ENCODE measurements around the gene SPPL2B. TPM values are rescaled to one million over a fixed set of nuclear protein-coding genes. Genes with fewer than 3 reads are reported as not detected.
A peak's percentile ranks its signal among the peaks of the same experiment; 100 is the strongest.

The SPPL2B gene
- total RNA-seq, 1 donor from 2014 or later = 142 TPM

DNA sequence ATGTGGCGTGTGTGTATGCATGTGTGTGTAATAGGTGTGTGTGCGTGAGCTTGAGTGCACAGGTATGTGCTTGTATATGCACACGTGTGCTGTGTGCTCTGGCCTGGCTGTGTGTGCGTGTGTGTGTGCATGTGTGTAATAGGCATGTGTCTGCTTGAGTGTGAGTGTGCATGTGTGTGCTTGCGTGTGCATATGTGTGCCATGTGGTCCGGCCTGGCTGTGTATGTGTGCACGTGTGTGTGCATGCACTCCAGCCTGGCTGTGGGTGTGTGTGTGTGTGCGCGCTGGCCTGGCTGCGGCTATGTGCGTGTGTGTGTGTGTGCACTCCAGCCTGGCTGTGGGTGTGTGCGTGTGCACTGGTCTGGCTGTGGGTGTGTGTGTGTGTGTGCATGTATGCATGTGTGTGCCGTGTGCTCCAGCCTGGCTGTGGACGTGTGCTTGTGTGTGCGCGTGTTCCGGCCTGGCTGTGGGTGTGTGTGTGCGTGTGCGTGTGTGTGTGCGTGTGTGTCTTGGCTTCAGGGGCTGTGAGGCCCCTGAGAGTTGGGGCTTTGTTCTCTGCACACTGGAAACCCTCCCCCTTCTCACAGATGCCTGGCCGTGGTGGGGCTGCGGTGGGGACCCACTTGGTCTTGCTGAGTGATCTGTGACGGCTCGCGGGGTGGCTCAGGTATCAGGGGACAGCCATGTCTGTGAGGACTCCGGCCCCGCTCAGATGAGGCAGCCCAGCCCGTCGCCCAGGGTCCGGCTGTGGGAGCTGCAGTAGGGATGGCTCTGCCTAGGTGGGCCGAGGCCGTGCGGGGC is 8.2 kb downstream of the SPPL2B start:
- ChIA-PET CTCF (no interaction called here), POLR2A (interaction anchor here (0.5 to 1.0 kb wide), 2 partner anchors 48 to 100 kb away, joined by 3 to 4 read pairs; no protein-coding TSS in a partner anchor)
- Mint-ChIP-seq H3K36me3 (ENCODE audit: low read depth) (peaks cover 33% of the 10 kb centered on the region), H3K9me3 (no peaks in the 10 kb centered on the region), H3K4me3 (no peak overlapping the region), H3K27ac (peak overlapping the region; percentile 16), H3K4me1 (peaks cover 34% of the 10 kb centered on the region), H3K27me3 (no peaks in the 10 kb centered on the region)
- intact Hi-C loops (cut with micrococcal nuclease) = no loop called here
- TF ChIP-seq, protein P1, sequence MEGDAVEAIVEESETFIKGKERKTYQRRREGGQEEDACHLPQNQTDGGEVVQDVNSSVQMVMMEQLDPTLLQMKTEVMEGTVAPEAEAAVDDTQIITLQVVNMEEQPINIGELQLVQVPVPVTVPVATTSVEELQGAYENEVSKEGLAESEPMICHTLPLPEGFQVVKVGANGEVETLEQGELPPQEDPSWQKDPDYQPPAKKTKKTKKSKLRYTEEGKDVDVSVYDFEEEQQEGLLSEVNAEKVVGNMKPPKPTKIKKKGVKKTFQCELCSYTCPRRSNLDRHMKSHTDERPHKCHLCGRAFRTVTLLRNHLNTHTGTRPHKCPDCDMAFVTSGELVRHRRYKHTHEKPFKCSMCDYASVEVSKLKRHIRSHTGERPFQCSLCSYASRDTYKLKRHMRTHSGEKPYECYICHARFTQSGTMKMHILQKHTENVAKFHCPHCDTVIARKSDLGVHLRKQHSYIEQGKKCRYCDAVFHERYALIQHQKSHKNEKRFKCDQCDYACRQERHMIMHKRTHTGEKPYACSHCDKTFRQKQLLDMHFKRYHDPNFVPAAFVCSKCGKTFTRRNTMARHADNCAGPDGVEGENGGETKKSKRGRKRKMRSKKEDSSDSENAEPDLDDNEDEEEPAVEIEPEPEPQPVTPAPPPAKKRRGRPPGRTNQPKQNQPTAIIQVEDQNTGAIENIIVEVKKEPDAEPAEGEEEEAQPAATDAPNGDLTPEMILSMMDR (IDR thresholded peaks at IDR 0.05) = no peak
- ATAC-seq (ENCODE audit: low read depth) = no peak
- no peak for DNase-seq

DNA sequence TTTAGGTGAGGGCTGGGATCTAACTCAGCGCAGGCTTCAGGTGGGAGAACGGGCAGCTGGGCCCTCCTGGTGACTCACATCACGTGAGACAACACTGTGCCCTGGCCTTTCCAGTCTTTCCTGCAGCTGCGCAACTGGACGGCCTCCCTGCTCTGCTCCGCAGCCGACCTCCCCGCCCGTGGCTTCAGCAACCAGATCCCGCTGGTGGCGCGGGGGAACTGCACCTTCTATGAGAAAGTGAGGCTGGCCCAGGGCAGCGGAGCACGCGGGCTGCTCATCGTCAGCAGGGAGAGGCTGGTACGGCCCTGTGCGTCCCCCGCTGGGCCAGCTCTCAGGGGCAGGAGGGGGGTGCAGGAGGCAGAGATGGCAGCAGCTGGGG is 8.8 kb downstream of the SPPL2B start:
- Mint-ChIP-seq H3K27me3 (no peaks in the 10 kb centered on the region), H3K27ac (no peak overlapping the region), H3K36me3 (ENCODE audit: low read depth) (peaks cover 33% of the 10 kb centered on the region), H3K9me3 (no peaks in the 10 kb centered on the region), H3K4me3 (no peak overlapping the region), H3K4me1 (peaks cover 28% of the 10 kb centered on the region)
- ATAC-seq (ENCODE audit: low read depth) (no peak), DNase-seq (no peak)
- intact Hi-C loops (cut with micrococcal nuclease) = no loop called here
- TF ChIP-seq, protein P1 (IDR thresholded peaks at IDR 0.05) = no peak
- POLR2A ChIA-PET = interaction anchor here (1.0 kb wide), 1 partner anchor 49 kb away, joined by 3 read pairs; no protein-coding TSS in a partner anchor
- CTCF ChIA-PET = no interaction called here

DNA sequence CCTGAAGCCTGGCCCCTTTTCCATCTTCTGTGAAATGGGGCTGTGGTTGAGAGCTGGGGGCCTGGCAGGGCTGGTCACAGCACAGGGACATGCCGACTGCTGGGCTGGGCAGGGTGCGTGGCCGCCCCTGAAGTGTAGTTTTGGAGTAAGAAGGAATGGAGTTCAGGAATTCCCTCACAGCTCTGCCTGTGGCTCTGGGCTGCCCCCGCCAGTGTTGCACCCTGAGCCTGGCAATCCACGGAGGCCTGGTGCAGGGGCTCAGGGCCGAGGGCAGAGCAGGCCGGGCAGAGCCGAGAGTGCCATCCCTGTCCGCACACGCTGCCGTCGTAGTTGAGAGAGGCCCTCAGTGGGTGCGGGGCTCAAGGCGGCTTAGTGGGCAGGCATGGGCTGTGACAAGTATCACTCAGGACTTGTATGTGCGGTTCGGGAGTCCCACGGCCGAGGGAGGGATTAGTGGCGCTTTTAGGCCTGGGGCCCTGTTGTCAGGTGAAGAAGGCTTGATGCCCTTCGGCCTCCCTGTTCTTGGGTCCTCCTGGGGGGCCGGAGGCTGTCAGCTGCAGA is 9.7 kb downstream of the SPPL2B start:
- TF ChIP-seq, protein P1 (IDR thresholded peaks at IDR 0.05) = no peak
- ChIA-PET POLR2A (interaction anchor here (0.6 kb wide), 1 partner anchor 55 kb away, joined by 3 read pairs; no protein-coding TSS in a partner anchor), CTCF (no interaction called here)
- Mint-ChIP-seq H3K36me3 (ENCODE audit: low read depth) (peaks cover 33% of the 10 kb centered on the region), H3K9me3 (no peaks in the 10 kb centered on the region), H3K4me3 (no peak overlapping the region), H3K27me3 (no peaks in the 10 kb centered on the region), H3K27ac (no peak overlapping the region), H3K4me1 (peaks cover 21% of the 10 kb centered on the region)
- DNase-seq (no peak), ATAC-seq (ENCODE audit: low read depth) (no peak)
- intact Hi-C loops (cut with micrococcal nuclease) = no loop called here

DNA sequence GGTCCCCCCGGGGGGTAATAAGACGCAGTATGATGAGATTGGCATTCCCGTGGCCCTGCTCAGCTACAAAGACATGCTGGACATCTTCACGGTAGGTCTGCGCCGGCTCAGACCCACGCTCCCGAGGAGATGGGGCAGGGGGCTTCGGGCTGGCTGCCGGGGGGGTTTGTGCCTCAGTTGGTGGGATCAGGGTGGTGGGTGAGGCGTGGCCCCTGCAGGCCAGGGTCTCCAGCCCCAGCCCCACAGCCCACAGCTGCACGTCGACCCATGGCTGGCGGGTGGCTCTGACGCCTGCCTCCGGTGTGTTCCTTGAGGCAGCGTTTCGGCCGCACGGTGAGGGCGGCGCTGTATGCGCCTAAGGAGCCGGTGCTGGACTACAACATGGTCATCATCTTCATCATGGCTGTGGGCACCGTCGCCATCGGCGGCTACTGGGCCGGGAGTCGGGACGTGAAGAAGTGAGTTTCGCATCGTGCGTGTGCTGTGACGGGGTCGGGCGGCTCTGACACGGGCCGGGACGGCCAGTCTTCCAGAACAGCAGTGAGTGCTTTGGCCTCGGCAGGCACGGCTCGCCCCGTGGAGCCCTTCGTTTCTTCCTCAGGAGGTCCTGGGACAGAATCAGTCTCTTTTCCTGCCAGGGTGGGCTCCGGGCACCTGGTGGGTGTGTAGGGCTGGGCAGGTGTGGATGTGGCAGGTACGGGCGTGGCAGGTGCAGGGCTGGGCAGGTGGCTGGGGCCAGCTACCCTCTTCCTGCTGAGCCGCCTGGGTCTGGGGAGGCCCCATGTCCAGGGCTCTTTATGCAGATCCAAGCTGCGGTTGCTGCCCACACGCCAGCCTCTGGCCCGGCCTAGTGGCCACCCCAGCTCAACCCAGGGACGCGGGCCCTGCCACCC is 10.5 kb downstream of the SPPL2B start:
- POLR2A ChIA-PET = no interaction called here
- Mint-ChIP-seq H3K9me3 (no peaks in the 10 kb centered on the region), H3K4me3 (no peak overlapping the region), H3K27ac (no peak overlapping the region), H3K27me3 (no peaks in the 10 kb centered on the region), H3K4me1 (peaks cover 13% of the 10 kb centered on the region), H3K36me3 (ENCODE audit: low read depth) (peaks cover 33% of the 10 kb centered on the region)
- no peak for ATAC-seq (ENCODE audit: low read depth)
- intact Hi-C loops (cut with micrococcal nuclease) = no loop called here
- CTCF ChIA-PET = no interaction called here
- TF ChIP-seq, protein P1 (IDR thresholded peaks at IDR 0.05) = no peak
- no peak for DNase-seq
